ENCODE results near the gene ATXN1L. TPM values are rescaled to one million over a fixed set of nuclear protein-coding genes. Genes with fewer than 3 reads are reported as not detected.

ATXN1L gene
- 9.1 and 11.1 TPM in 2 replicates for total RNA-seq

GRCh38 chr16:71845639-71846430 lies at the start of gene ATXN1L:
Gene ATXN1L, plus strand, starts transcription at chr16:71845976. Its CDS starts 3,765 bp downstream, at chr16:71849741.

GRCh38 chr16:71808593-71809459 lies 37.0 kb upstream of the ATXN1L start, which contains the start of gene AP1G1:
Gene AP1G1, minus strand, starts transcription at chr16:71808834. Its CDS starts 19,355 bp downstream, at chr16:71789479.

GRCh38 chr16:71883849-71884638 lies 38.3 kb downstream of the ATXN1L start, which contains the start of gene ZNF821:
Gene ZNF821, minus strand, starts transcription at chr16:71884182. Its CDS starts 4,236 bp downstream, at chr16:71879946.

GRCh38 chr16:71894921-71895678 lies 49.3 kb downstream of the ATXN1L start, which contains the start of gene IST1:
Gene IST1, plus strand, starts transcription at chr16:71895531. Its CDS starts 20,110 bp downstream, at chr16:71915641.

Other genes starting within 250 kb of the ATXN1L start
- gene MARVELD3, start 219.8 kb upstream of the ATXN1L start, total RNA-seq = not detected in 2 replicates
- 11.4 and 13.2 TPM in 2 replicates for gene PHLPP2, start 121.3 kb upstream of the ATXN1L start, total RNA-seq
- 56.6 and 75.0 TPM in 2 replicates for gene AP1G1, start 37.1 kb upstream of the ATXN1L start, total RNA-seq
- gene ZNF821, start 38.2 kb downstream of the ATXN1L start, total RNA-seq = 3.4 and 5.2 TPM in 2 replicates
- gene IST1, start 49.6 kb downstream of the ATXN1L start, total RNA-seq = 151 TPM in 2 replicates
- under 0.01 TPM in 1 of 2 replicates, not detected in the other for gene PKD1L3, start 154.4 kb downstream of the ATXN1L start, total RNA-seq
- 4.4 and 5.9 TPM in 2 replicates for gene DHODH, start 162.8 kb downstream of the ATXN1L start, total RNA-seq
- gene HP, start 208.5 kb downstream of the ATXN1L start, total RNA-seq = 0.11 TPM in 1 of 2 replicates, not detected in the other
- gene HPR, start 217.2 kb downstream of the ATXN1L start, total RNA-seq = not detected in 2 replicates
- gene TXNL4B, start 247.6 kb downstream of the ATXN1L start, total RNA-seq = 11.2 and 13.2 TPM in 2 replicates
- gene DHX38, start 247.9 kb downstream of the ATXN1L start, total RNA-seq = 92.2 and 106 TPM in 2 replicates

Data from uterine smooth muscle cell (primary cell).